Osteocyte (in vitro differentiated cells): ENCODE data around the gene BEAN1. TPM values are rescaled to one million over a fixed set of nuclear protein-coding genes. Genes with fewer than 3 reads are reported as not detected.

ENCODE experiments used
- DNase-seq: peaks from one replicate; pipeline ENCODE4 v3.0.0; 2021; ENCODE audit warnings: mixed read lengths; ENCODE audit not compliant: unreplicated experiment; ENCODE audit errors: extremely low spot score
- H3K27ac Mint-ChIP-seq: one replicate; pipeline ENCODE4 v1.8.0; 2021; ENCODE audit warnings: mild to moderate bottlenecking, mixed read lengths; ENCODE audit not compliant: unreplicated experiment
- H3K27me3 Mint-ChIP-seq: one replicate; pipeline ENCODE4 v1.8.0; 2021; ENCODE audit warnings: mixed read lengths; ENCODE audit not compliant: unreplicated experiment
- H3K36me3 Mint-ChIP-seq: one replicate; pipeline ENCODE4 v1.8.0; 2021; ENCODE audit warnings: mixed read lengths; ENCODE audit not compliant: unreplicated experiment
- H3K4me1 Mint-ChIP-seq: one replicate; pipeline ENCODE4 v1.8.0; 2021; ENCODE audit warnings: mixed read lengths; ENCODE audit not compliant: unreplicated experiment
- H3K4me3 Mint-ChIP-seq: one replicate; pipeline ENCODE4 v1.8.0; 2021; ENCODE audit warnings: mild to moderate bottlenecking, moderate library complexity, mixed read lengths; ENCODE audit not compliant: unreplicated experiment
- H3K9me3 Mint-ChIP-seq: one replicate; pipeline ENCODE4 v1.8.0; 2021; ENCODE audit warnings: mixed read lengths; ENCODE audit not compliant: unreplicated experiment
- CTCF ChIP-seq: fragments of 200-600 bp; sonication (generic); IDR thresholded peaks from 2 replicates; pipeline ENCODE4 v1.5.0; 2021; ENCODE audit warnings: antibody characterized with exemption, mild to moderate bottlenecking, moderate library complexity
- long read RNA-seq: library from polyadenylated mRNA; unstranded; transcript quantifications from one replicate; pipeline ENCODE4 v2.0.0, GENCODE V29; 2021
- total RNA-seq: library from RNA; stranded (reverse); gene quantifications from 2 replicates; pipeline ENCODE4 v1.2.1, GENCODE V29; 2021

BEAN1 gene
- total RNA-seq: 0.39 and 0.97 TPM in 2 replicates
- long read RNA-seq: 0 reads

- Mint-ChIP-seq H3K27ac (no peak within 1 kb of the TSS), H3K36me3 (no peaks in the 10 kb centered on the region), H3K4me1 (peaks cover 4% of the 10 kb centered on the region), H3K9me3 (no peaks in the 10 kb centered on the region), H3K27me3 (peaks cover 64% of the 10 kb centered on the region), H3K4me3 (peak within 1 kb of the TSS; percentile 45)
- TF ChIP-seq CTCF: no peak
- no peak for DNase-seq
These were observed at the start of gene BEAN1 for GRCh38 chr16:66427036-66427860. Gene BEAN1, plus strand, starts transcription at chr16:66427295. Its CDS starts 10,382 bp downstream, at chr16:66437677.

- peaks cover 5% of the 10 kb centered on the region for H3K4me1 Mint-ChIP-seq
- no peak overlapping the region for H3K27ac Mint-ChIP-seq
- no peak for DNase-seq
- no peaks in the 10 kb centered on the region for H3K36me3 Mint-ChIP-seq
- no peak overlapping the region for H3K4me3 Mint-ChIP-seq
- H3K27me3 Mint-ChIP-seq: peaks cover 4% of the 10 kb centered on the region
- no peak for TF ChIP-seq CTCF
- H3K9me3 Mint-ChIP-seq: no peaks in the 10 kb centered on the region
These were observed 49.8 kb upstream of the BEAN1 start for GRCh38 chr16:66377324-66377723.

- Mint-ChIP-seq H3K27me3 (peaks cover under 1% of the 10 kb centered on the region), H3K4me3 (no peak overlapping the region), H3K27ac (no peak overlapping the region), H3K9me3 (no peaks in the 10 kb centered on the region), H3K36me3 (no peaks in the 10 kb centered on the region), H3K4me1 (peaks cover 21% of the 10 kb centered on the region)
- DNase-seq: no peak
- TF ChIP-seq CTCF: no peak
These were observed 48.1 kb upstream of the BEAN1 start for GRCh38 chr16:66378741-66379570.

GRCh38 chr16:66379571-66379941, 47.5 kb upstream of the BEAN1 start:
- Mint-ChIP-seq H3K9me3 (no peaks in the 10 kb centered on the region), H3K27me3 (no peaks in the 10 kb centered on the region), H3K4me1 (peaks cover 21% of the 10 kb centered on the region), H3K27ac (no peak overlapping the region), H3K4me3 (no peak overlapping the region), H3K36me3 (no peaks in the 10 kb centered on the region)
- no peak for TF ChIP-seq CTCF
- no peak for DNase-seq

GRCh38 chr16:66380421-66380820, 46.7 kb upstream of the BEAN1 start:
- H3K27ac Mint-ChIP-seq: no peak overlapping the region
- H3K36me3 Mint-ChIP-seq: no peaks in the 10 kb centered on the region
- peaks cover 21% of the 10 kb centered on the region for H3K4me1 Mint-ChIP-seq
- no peak for TF ChIP-seq CTCF
- no peaks in the 10 kb centered on the region for H3K9me3 Mint-ChIP-seq
- no peaks in the 10 kb centered on the region for H3K27me3 Mint-ChIP-seq
- no peak for DNase-seq
- H3K4me3 Mint-ChIP-seq: no peak overlapping the region
